Activated naive CD4-positive, alpha-beta T cell treated with anti-CD3 and anti-CD28 coated beads, Interleukin-2, amount 10 ng/mL, durations not matched to agents 7 days and 5 days (primary cell): ENCODE data around the gene EML6.
"Not testable (repeated sequence)": the region's sequence is repeated elsewhere in the genome, so short reads cannot be mapped to it uniquely, and the experiment has no call there.

Experiments used
- CTCF ChIA-PET: fragments of 350-600 bp; sonication (Branson Sonifier 250); formaldehyde crosslinking; loops from one replicate; lab custom pipeline; 2021; ENCODE audit warnings: antibody characterized with exemption; lab: Charles Lee
- DNase-seq: peaks from one replicate; pipeline ENCODE4 v3.0.0-alpha.2; 2020
- H3K27ac Mint-ChIP-seq: one replicate; pipeline ENCODE4 v1.8.0; 2021; ENCODE audit warnings: mild to moderate bottlenecking, moderate library complexity, mixed read lengths
- H3K27me3 Mint-ChIP-seq: one replicate; pipeline ENCODE4 v1.8.0; 2021; ENCODE audit warnings: mild to moderate bottlenecking, mixed read lengths
- H3K36me3 Mint-ChIP-seq: one replicate; pipeline ENCODE4 v1.8.0; 2021; ENCODE audit warnings: mixed read lengths
- H3K4me1 Mint-ChIP-seq: one replicate; pipeline ENCODE4 v1.8.0; 2021; ENCODE audit warnings: mixed read lengths
- H3K4me3 Mint-ChIP-seq: one replicate; pipeline ENCODE4 v1.8.0; 2021; ENCODE audit warnings: mild to moderate bottlenecking, moderate library complexity, mixed read lengths
- H3K9me3 Mint-ChIP-seq: one replicate; pipeline ENCODE4 v1.8.0; 2021; ENCODE audit warnings: mixed read lengths

The EML6 gene

DNA sequence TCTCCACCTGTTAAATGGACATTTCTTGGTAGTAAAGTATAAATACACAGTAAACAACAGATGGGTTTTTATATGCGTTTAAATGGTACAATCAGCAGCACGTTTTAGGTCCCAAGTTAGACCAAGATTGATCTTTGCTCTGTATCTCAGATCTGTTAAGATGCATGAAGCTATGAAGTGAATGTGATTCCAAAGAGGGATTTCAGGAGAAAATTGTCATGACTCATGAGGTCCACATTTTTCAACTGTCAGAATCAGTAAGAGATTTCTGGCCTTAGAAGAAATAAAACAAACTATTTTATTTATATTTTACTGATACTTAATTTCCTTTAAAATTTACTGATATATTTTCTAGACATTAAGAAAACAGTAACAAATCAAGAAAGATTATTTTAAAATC is 142.7 kb downstream of the EML6 start:
- H3K27ac Mint-ChIP-seq: no peak overlapping the region
- H3K36me3 Mint-ChIP-seq: no peaks in the 10 kb centered on the region
- H3K4me1 Mint-ChIP-seq: peaks cover 6% of the 10 kb centered on the region
- H3K9me3 Mint-ChIP-seq: no peaks in the 10 kb centered on the region
- no peak for DNase-seq
- no peaks in the 10 kb centered on the region for H3K27me3 Mint-ChIP-seq
- CTCF ChIA-PET: no interaction called here
- H3K4me3 Mint-ChIP-seq: no peak overlapping the region

DNA sequence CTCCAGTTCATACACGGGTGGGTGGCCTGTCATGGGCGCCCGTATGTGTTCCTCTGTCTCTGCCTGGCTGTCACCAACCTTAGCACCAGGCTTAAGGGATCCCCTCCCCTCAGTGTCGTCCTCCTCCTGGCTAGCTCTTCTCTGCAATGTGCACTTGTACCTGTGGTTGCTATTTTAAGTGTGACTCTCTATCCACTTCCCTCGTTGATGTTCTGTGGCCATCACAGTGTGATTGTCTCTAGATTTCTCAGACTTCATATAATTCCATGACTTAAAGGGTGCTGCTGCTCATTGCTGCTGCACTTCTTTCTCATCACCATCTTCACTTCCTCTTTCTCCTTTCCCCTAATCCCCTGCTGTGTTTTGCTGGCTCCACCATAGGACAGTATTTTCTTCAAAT is 143.4 kb downstream of the EML6 start:
- H3K36me3 Mint-ChIP-seq: no peaks in the 10 kb centered on the region

DNA sequence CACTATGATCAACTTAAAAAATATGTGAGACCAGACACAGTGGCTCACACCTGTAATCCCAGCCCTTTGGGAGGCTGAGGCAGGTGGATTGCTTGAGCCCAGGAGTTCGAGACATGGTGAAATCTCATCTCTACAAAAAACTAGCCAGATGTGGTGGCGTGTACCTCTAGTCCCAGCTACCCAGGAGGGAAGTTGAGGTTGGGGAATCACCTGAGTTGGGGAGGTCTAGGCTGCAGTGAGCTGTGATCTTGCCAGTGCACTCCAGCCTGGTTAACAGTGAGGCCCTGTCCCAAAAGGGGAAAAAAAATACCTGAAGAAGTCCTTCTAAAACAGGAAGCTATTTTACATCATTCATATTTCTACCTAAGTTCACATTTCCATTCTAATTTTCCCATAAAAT is 144.0 kb downstream of the EML6 start:
- Mint-ChIP-seq H3K36me3 (no peaks in the 10 kb centered on the region), H3K27ac (no peak overlapping the region), H3K4me1 (peaks cover 6% of the 10 kb centered on the region), H3K9me3 (no peaks in the 10 kb centered on the region), H3K4me3 (no peak overlapping the region), H3K27me3 (no peaks in the 10 kb centered on the region)
- CTCF ChIA-PET: no interaction called here
- DNase-seq: no peak

More for the DNA sequence above, 143.4 kb downstream of the EML6 start:
- H3K27ac Mint-ChIP-seq: no peak overlapping the region
- no peaks in the 10 kb centered on the region for H3K9me3 Mint-ChIP-seq
- H3K27me3 Mint-ChIP-seq: no peaks in the 10 kb centered on the region
- H3K4me1 Mint-ChIP-seq: peaks cover 6% of the 10 kb centered on the region
- CTCF ChIA-PET: no interaction called here
- DNase-seq: no peak
- no peak overlapping the region for H3K4me3 Mint-ChIP-seq

DNA sequence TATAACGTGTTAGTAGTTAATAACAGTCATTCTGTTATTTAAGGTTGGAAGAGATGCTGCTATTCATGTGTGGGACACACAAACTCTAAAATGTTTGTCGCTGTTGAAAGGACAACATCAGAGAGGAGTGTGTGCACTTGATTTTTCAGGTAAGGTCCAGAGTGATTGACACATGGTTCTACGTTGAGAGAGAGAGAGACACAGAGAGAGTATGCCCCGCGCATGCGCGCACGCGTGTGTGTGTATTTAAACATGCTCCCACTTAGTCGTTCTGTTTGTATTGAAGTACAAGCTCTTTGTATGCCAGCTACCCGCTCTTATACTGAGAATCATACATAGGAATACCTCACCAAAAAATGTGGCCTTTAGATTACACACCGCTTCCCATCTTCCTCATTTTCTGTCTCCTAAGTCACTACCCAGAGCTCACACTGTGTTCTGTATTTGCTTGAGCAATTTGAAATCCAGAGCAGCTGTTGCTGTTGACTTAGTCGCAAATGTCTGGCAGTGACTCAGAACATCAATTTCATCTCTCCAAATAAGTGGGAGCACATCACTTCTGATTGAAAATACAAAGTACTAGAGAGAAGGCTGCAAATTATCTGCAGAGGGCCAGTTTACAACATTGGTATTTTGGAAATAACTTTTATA is 148.1 kb downstream of the EML6 start:
- no peak for DNase-seq
- no peak overlapping the region for H3K27ac Mint-ChIP-seq
- CTCF ChIA-PET: no interaction called here

DNA sequence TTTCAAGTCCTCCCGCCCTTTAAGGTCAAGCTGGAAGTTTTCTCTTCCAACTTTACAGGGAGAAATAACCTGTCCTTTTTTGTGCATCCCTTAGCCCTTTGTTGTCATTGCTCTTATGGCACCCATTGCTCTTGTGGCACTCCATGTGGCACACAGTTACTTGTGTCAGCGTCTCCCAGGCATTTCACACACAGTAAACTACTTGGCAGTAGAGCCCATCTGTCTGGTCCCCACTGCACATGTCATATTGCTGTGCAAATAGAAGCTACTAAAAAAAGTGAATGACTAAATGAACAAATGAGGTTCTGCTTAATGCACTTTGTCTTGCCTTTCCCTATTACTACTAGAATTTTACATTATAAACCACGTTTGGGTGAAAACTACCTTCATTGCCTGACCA is 149.3 kb downstream of the EML6 start:
- no peaks in the 10 kb centered on the region for H3K27me3 Mint-ChIP-seq
- H3K27ac Mint-ChIP-seq: no peak overlapping the region
- H3K4me1 Mint-ChIP-seq: no peaks in the 10 kb centered on the region
- H3K9me3 Mint-ChIP-seq: no peaks in the 10 kb centered on the region
- no peaks in the 10 kb centered on the region for H3K36me3 Mint-ChIP-seq
- CTCF ChIA-PET: interaction anchor here (0.8 kb wide), 1 partner anchor 27 kb away, joined by 3 read pairs; no protein-coding TSS in a partner anchor
- no peak for DNase-seq
- H3K4me3 Mint-ChIP-seq: no peak overlapping the region

More for the DNA sequence above, 148.1 kb downstream of the EML6 start:
- Mint-ChIP-seq H3K9me3 (no peaks in the 10 kb centered on the region), H3K4me1 (peaks cover 6% of the 10 kb centered on the region), H3K27me3 (no peaks in the 10 kb centered on the region), H3K36me3 (no peaks in the 10 kb centered on the region), H3K4me3 (no peak overlapping the region)

DNA sequence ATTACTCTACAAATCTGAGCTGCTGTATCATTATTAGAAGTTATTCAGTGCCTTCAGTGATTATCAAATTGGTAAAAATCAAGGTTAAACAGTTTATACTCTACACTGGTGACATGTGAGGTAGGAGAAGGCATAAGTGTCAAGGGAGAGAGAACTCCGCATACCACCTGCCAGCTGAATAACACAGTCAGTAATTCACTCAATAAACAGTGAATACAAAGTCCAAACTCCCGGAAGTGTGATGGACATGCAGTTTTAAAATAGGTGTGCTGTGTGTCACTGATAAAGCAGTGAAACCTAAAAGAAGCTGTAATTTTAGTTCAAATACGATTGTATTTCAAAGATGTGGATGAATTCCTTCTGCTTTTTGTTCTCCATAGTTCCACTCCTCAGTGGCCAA is 149.8 kb downstream of the EML6 start:
- H3K4me1 Mint-ChIP-seq, H3K9me3 Mint-ChIP-seq, H3K36me3 Mint-ChIP-seq: not testable (repeated sequence)

DNA sequence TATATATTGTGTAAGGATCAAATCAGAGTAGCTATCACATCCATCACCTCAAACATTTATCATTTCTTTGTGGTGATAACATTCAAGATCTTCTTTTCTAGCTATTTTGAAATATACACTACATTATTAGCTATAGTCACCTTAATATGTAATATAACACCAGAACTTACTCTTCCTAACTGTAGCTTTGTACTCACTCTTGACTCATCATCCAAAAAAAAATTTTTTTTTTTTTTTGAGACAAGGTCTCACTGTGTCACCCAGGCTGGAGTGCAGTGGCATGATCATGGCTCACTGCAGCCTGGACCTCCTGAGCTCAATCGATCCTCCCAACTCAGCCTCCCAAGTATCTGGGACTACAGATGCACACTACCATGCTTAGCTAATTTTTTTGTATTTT is 153.3 kb downstream of the EML6 start:
- Mint-ChIP-seq H3K4me1 (no peaks in the 10 kb centered on the region), H3K9me3 (no peaks in the 10 kb centered on the region), H3K36me3 (no peaks in the 10 kb centered on the region), H3K4me3 (no peak overlapping the region), H3K27me3 (no peaks in the 10 kb centered on the region), H3K27ac (no peak overlapping the region)
- CTCF ChIA-PET: no interaction called here
- no peak for DNase-seq

More for the DNA sequence above, 149.8 kb downstream of the EML6 start:
- CTCF ChIA-PET: interaction anchor here (0.8 kb wide), 1 partner anchor 27 kb away, joined by 3 read pairs; no protein-coding TSS in a partner anchor
- not testable (repeated sequence) for H3K27ac Mint-ChIP-seq, H3K27me3 Mint-ChIP-seq, DNase-seq, H3K4me3 Mint-ChIP-seq

DNA sequence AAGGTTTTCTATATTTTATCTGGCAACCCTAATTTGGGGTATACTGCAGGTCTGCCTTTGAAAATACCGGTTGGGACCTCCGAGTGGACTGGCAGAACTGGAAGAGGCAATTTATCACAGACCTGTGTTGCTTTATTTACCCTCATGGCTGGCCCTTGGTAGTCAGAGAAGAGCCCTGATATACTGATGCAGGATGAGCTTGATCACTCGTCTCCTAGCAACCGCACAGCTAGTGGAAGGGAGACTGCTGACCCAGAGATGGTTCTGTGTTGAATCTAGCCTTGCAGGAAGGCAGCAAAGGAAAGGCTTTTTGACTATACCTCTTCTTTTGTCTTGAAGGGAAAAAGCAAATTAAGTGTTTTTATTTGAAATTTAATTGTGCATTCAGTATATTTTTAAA is 154.7 kb downstream of the EML6 start:
- no peak overlapping the region for H3K27ac Mint-ChIP-seq
- CTCF ChIA-PET: no interaction called here
- no peaks in the 10 kb centered on the region for H3K27me3 Mint-ChIP-seq
- no peaks in the 10 kb centered on the region for H3K4me1 Mint-ChIP-seq
- no peaks in the 10 kb centered on the region for H3K9me3 Mint-ChIP-seq
- H3K4me3 Mint-ChIP-seq: no peak overlapping the region
- DNase-seq: no peak
- H3K36me3 Mint-ChIP-seq: no peaks in the 10 kb centered on the region

DNA sequence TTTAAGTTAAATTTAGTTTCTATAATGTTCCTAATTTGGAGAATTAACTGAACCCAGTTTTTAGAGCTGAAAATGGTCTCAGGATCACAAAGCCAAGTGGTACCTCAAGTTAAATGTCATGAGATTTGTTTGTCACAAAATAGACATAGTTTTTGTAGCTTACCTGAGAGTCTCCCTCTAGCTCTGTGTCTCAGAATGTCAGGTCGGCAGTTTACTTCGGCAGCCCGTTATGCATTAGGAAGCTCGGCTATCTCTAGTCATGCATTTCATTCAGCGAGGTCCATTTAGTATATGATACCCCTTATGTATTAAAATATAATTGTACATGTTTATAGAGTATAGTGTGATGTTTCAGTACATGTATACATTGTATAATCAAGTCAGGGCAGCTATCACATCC is 155.6 kb downstream of the EML6 start:
- H3K4me1 Mint-ChIP-seq: no peaks in the 10 kb centered on the region
- CTCF ChIA-PET: no interaction called here
- no peak overlapping the region for H3K27ac Mint-ChIP-seq
- H3K36me3 Mint-ChIP-seq: no peaks in the 10 kb centered on the region
- DNase-seq: no peak
- no peaks in the 10 kb centered on the region for H3K9me3 Mint-ChIP-seq
- H3K4me3 Mint-ChIP-seq: no peak overlapping the region
- no peaks in the 10 kb centered on the region for H3K27me3 Mint-ChIP-seq

DNA sequence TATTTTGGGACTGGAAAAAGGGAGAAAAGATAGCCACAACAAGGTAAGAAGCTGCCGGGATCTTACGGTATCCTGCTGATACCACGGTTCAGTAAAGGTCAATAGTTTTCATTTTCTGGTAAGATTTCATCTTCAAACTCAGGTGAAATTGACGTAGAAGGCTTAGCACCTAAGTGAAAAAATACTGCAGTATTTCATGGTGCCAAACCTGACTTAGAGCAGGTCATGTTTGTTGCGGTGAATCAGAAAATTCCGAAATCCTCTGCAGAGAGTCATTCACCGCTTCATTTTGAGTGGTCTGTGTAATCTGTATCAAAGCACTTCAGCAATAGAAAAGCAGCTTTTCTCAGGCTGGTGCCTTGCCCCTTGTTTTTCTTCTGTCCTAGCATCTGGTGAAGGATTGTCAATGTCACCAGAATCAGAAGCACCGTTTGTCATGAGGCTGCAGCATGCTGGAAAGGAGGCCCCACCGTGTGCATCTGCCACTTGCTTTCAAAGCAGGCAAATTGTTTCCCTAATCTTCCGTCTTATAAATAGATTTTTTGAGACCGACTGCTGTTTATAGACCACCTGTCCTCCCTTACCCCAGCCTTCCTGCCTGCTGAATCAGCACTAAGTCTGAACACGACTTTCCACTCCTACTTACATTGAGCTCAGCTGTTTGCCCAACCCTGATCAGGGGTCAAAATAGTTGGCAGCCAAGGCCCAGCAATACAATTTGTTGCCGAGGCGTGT is 156.3 kb downstream of the EML6 start:
- CTCF ChIA-PET: interaction anchor here (0.9 kb wide), 1 partner anchor 41 kb away, joined by 3 read pairs; no protein-coding TSS in a partner anchor
- H3K27me3 Mint-ChIP-seq: no peaks in the 10 kb centered on the region
- H3K9me3 Mint-ChIP-seq: no peaks in the 10 kb centered on the region
- H3K4me1 Mint-ChIP-seq: no peaks in the 10 kb centered on the region
- no peak overlapping the region for H3K4me3 Mint-ChIP-seq
- H3K27ac Mint-ChIP-seq: no peak overlapping the region
- DNase-seq: no peak
- no peaks in the 10 kb centered on the region for H3K36me3 Mint-ChIP-seq

DNA sequence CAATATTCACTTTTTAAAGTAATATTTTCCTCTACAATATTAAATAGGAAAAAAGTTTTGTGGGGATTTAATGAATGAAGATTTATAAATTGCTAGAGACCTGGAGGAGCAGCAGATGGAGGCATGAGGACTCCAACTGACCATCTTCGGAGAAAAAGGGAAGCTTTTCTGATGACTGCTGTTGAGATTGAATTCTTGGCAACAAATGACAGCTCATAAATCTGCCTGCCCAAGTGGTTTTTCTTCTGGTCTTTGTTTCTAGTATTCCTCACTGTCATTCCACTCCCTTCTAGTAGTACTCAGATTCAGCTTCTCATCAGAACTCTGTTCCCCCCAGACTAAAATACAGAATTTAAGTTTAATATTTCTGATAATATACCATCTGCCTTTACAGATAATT is 157.0 kb downstream of the EML6 start:
- no peaks in the 10 kb centered on the region for H3K4me1 Mint-ChIP-seq
- DNase-seq: no peak
- no peaks in the 10 kb centered on the region for H3K27me3 Mint-ChIP-seq
- no peaks in the 10 kb centered on the region for H3K9me3 Mint-ChIP-seq
- H3K27ac Mint-ChIP-seq: no peak overlapping the region
- CTCF ChIA-PET: interaction anchor here (0.9 kb wide), 1 partner anchor 42 kb away, joined by 3 read pairs; no protein-coding TSS in a partner anchor
- H3K4me3 Mint-ChIP-seq: no peak overlapping the region
- H3K36me3 Mint-ChIP-seq: no peaks in the 10 kb centered on the region

DNA sequence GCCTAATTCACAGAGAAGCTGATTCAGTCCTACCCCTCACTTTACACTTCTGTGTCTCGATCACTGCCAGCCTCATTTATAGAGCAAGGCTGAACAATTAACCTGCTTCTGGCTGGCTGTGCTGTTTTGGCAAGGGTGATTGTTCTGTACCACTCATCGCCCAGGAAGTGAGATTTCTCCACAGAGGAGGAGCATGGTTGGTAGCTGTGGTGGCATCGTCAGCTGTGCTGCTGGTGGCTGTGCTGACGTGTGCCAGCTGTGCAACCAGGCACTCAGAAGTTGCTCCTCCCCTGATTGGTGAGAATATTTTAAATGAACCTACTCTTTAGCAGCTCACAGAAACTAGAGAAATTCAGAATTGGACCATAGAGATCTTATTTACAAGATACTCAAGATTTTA is 158.3 kb downstream of the EML6 start:
- no peaks in the 10 kb centered on the region for H3K9me3 Mint-ChIP-seq
- DNase-seq: no peak
- CTCF ChIA-PET: no interaction called here
- H3K27ac Mint-ChIP-seq: no peak overlapping the region
- H3K4me3 Mint-ChIP-seq: no peak overlapping the region
- H3K4me1 Mint-ChIP-seq: no peaks in the 10 kb centered on the region
- H3K36me3 Mint-ChIP-seq: no peaks in the 10 kb centered on the region
- no peaks in the 10 kb centered on the region for H3K27me3 Mint-ChIP-seq

DNA sequence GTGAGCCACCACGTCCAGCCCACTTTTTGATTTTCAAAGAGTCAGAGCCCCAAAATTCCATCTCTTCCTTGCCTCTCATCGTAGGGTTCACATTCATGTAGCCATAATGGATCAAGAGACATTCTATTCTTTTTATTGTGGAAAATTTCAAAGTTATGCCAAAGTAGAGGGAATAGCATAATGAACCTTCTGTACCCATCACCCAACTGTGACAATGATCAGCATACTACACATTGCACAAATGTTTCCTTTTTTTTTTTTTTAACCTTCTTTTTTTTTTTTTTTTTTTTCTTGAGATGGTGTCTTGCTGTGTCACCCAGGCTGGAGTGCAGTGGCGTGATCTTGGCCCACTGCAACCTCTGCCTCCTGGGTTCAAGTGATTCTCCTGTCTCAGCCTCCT is 162.4 kb downstream of the EML6 start:
- CTCF ChIA-PET: no interaction called here
- H3K27me3 Mint-ChIP-seq: peaks cover 3% of the 10 kb centered on the region
- no peaks in the 10 kb centered on the region for H3K9me3 Mint-ChIP-seq
- H3K27ac Mint-ChIP-seq: no peak overlapping the region
- H3K4me1 Mint-ChIP-seq: no peaks in the 10 kb centered on the region
- no peak for DNase-seq
- no peaks in the 10 kb centered on the region for H3K36me3 Mint-ChIP-seq
- H3K4me3 Mint-ChIP-seq: no peak overlapping the region

DNA sequence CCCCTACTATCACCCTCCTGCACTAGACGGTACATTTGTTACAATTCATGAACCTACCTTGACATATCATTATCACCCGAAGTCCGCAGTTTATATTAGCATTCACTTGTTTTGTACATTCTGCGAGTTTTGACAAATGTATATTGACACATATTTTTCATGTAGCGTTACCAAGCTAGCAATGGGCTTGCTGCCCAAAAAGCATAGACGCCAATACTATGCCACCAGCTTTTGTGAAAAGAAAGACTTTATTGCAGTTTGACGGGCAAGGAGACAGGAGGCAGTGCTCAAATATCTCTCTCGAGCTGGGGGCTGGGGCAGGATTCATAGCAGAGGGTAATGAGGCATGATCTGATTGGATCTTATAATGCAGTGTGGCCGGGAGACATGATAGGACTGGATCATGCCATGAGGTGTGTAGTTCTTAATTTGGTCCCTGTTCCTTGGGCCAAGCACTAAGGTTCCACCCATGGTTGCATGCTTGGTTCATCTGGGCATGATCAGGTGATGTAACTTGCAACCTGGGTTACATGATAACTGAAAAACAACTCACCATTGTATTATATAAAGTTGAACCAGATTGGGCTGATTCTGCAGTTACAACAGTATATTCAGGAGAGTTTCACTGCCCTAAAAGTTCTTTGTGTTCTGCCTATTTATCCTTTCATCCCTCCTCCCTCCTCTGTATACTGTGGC is 164.5 kb downstream of the EML6 start:
- CTCF ChIA-PET: no interaction called here
- Mint-ChIP-seq H3K4me1 (no peaks in the 10 kb centered on the region), H3K4me3 (no peak overlapping the region), H3K36me3 (no peaks in the 10 kb centered on the region), H3K27me3 (peaks cover 3% of the 10 kb centered on the region), H3K27ac (no peak overlapping the region), H3K9me3 (no peaks in the 10 kb centered on the region)
- DNase-seq: no peak
